SJSA1 (cell line): ENCODE data around the gene NSL1. TPM values are rescaled to one million over a fixed set of nuclear protein-coding genes. Genes with fewer than 3 reads are reported as not detected.
"Not testable (repeated sequence)": the region's sequence is repeated elsewhere in the genome, so short reads cannot be mapped to it uniquely, and the experiment has no call there.

Source experiments
- DNase-seq, 2 experiments: peaks; one replicate each; pipeline ENCODE4 v3.0.0-alpha.2; 2015 to 2020; ENCODE audit warnings: low spot score in 2 of 2, low read depth in 1 of 2
- H3K27ac ChIP-seq: fragments of 250-450 bp; sonication (Bioruptor Pico); 2 replicates; pipeline ENCODE4 v1.5.1; 2020; ENCODE audit warnings: mild to moderate bottlenecking, moderate library complexity
- H3K27me3 ChIP-seq: fragments of 250-450 bp; sonication (Bioruptor Pico); replicated peaks from 2 replicates; pipeline ENCODE4 v1.5.1; 2020; ENCODE audit warnings: mild to moderate bottlenecking, moderate library complexity
- H3K36me3 ChIP-seq: fragments of 250-450 bp; sonication (Bioruptor Pico); 2 replicates; pipeline ENCODE4 v1.5.1; 2020; ENCODE audit warnings: mild to moderate bottlenecking
- H3K4me1 ChIP-seq: fragments of 250-450 bp; sonication (Bioruptor Pico); replicated peaks from 2 replicates; pipeline ENCODE4 v1.6.1; 2021; ENCODE audit warnings: mild to moderate bottlenecking
- H3K4me3 ChIP-seq: fragments of 250-450 bp; sonication (Bioruptor Pico); 2 replicates; pipeline ENCODE4 v1.5.1; 2020; ENCODE audit warnings: mild to moderate bottlenecking
- H3K9me3 ChIP-seq: fragments of 250-450 bp; sonication (Bioruptor Pico); replicated peaks from 2 replicates; pipeline ENCODE4 v1.5.1; 2020; ENCODE audit warnings: mild to moderate bottlenecking
- total RNA-seq: library from RNA; depleted of rRNA; stranded (reverse); fragments of >200 nt; shearing (Covaris generic); gene quantifications from 2 replicates; pipeline ENCODE4 v1.2.3, GENCODE V29; 2014

Gene NSL1
- total RNA-seq, 1 experiment from 2014 or later = 83.3 TPM

DNA sequence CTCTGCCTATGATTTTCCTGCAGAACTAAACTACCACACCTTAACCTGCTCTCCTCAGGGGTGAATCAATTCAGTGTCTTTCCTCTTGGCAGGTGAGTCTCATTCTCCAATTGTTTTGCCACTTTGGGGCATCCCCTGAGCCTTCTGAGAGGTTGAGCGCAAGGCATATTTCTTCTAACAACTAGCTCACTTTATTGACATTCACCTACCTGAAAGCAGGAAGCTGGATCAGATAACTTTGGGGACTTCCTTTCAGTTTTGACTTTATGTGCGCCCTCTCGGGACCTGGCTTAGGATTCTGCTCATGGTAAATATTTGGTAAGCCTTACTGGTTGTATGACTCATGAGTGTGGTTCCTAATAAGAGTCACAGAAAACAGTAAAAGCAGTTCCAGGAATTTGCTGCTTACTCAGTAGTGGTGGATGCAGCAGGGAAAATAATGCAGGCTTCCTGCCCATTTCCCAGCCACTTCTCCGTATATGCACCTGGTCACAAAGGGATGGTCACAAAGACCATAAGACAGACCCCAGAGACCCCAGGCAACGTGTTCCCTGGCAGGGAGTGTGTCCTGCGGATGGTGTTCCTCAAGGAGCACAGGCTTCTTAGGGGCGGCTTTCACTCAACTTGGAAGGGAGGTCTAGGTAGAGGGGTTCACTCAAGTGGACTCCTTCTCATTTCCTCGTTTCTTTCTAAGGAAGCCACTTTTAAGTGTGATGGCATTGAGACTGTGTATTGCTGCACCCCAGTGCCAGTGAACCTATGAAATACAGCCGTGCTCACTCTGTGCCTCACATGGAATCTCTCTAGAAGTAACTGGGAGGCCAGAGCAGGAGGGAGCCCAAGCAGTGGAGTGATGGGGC lies 70.0 kb downstream of the NSL1 start:
- no peaks in the 10 kb centered on the region for H3K9me3 ChIP-seq
- H3K36me3 ChIP-seq = no peaks in the 10 kb centered on the region
- peak in 1 of 2 experiments; percentile 59 for DNase-seq
- H3K4me3 ChIP-seq = no peak overlapping the region
- no peaks in the 10 kb centered on the region for H3K27me3 ChIP-seq
- H3K27ac ChIP-seq = no peak overlapping the region
- peaks cover 31% of the 10 kb centered on the region for H3K4me1 ChIP-seq

DNA sequence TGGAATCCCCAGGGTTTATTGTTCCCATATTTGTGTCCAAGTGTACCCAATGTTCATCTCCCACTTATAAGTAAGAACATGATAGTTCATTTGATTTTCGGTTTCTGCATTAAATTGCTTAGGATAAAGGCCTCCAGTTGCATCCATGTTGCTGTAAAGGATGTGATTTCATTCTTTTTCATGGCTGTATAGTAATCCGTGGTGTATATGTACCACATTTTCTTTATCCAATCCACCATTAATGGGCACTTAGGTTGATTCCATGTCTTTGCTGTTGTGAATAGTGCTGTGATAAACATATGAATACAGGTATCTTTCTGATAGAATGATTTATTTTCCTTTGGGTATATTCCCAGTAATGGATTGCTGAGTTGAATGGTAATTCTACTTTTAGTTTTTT lies 71.9 kb downstream of the NSL1 start:
- no peak for DNase-seq
- peaks cover 28% of the 10 kb centered on the region for H3K4me1 ChIP-seq

GRCh38 chr1:212718499-212718898 lies 73.1 kb downstream of the NSL1 start:
- Histone ChIP-seq H3K4me3 (no peak overlapping the region), H3K9me3 (no peaks in the 10 kb centered on the region), H3K36me3 (no peaks in the 10 kb centered on the region), H3K27ac (no peak overlapping the region), H3K27me3 (no peaks in the 10 kb centered on the region), H3K4me1 (peaks cover 28% of the 10 kb centered on the region)
- DNase-seq = peak in 1 of 2 experiments; percentile 44

More for the DNA sequence above, 71.9 kb downstream of the NSL1 start:
- Histone ChIP-seq H3K27ac (no peak overlapping the region), H3K4me3 (no peak overlapping the region), H3K27me3 (no peaks in the 10 kb centered on the region), H3K9me3 (no peaks in the 10 kb centered on the region), H3K36me3 (no peaks in the 10 kb centered on the region)

GRCh38 chr1:212716161-212716560 lies 75.4 kb downstream of the NSL1 start:
- DNase-seq = no peak
- no peak overlapping the region for H3K4me3 ChIP-seq
- H3K4me1 ChIP-seq = peaks cover 29% of the 10 kb centered on the region
- H3K36me3 ChIP-seq = no peaks in the 10 kb centered on the region
- H3K27me3 ChIP-seq = no peaks in the 10 kb centered on the region
- no peak overlapping the region for H3K27ac ChIP-seq
- no peaks in the 10 kb centered on the region for H3K9me3 ChIP-seq

- DNase-seq = no peak
- H3K9me3 ChIP-seq = no peaks in the 10 kb centered on the region
- no peaks in the 10 kb centered on the region for H3K36me3 ChIP-seq
- H3K27me3 ChIP-seq = no peaks in the 10 kb centered on the region
- H3K4me3 ChIP-seq = no peak overlapping the region
- peaks cover 21% of the 10 kb centered on the region for H3K4me1 ChIP-seq
- H3K27ac ChIP-seq = no peak overlapping the region
Observed at GRCh38 chr1:212713465-212714136, 78.0 kb downstream of the NSL1 start.

GRCh38 chr1:212712451-212713303 lies 78.9 kb downstream of the NSL1 start:
- no peak overlapping the region for H3K4me3 ChIP-seq
- H3K36me3 ChIP-seq = no peaks in the 10 kb centered on the region
- no peaks in the 10 kb centered on the region for H3K9me3 ChIP-seq
- peak in 1 of 2 experiments; percentile 55 for DNase-seq
- H3K27me3 ChIP-seq = no peaks in the 10 kb centered on the region
- peaks cover 16% of the 10 kb centered on the region for H3K4me1 ChIP-seq
- H3K27ac ChIP-seq = peak overlapping the region; percentile 74

DNA sequence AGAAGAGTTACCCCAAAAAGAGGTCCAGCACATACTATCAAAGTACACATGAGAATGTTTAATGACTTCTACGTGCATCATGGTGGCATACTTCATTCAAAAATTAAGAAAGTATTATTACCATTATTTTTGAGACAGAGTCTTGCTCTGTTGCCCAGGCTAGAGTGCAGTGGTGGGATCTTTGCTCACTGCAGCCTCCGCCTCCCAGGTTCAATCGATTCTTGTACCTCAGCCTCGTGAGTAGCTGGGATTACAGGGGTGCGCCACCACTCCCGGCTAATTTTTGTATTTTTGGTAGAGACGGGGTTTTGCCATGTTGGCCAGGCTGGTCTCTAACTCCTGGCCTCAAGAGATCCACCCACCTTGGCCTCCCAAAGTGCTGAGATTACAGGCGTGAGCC lies 79.6 kb downstream of the NSL1 start:
- Histone ChIP-seq H3K4me1 (peaks cover 16% of the 10 kb centered on the region), H3K27ac (peak overlapping the region; percentile 74)
- not testable (repeated sequence) for H3K4me3 ChIP-seq, H3K9me3 ChIP-seq, H3K36me3 ChIP-seq, DNase-seq, H3K27me3 ChIP-seq

- Histone ChIP-seq H3K27me3 (no peaks in the 10 kb centered on the region), H3K4me3 (no peak overlapping the region), H3K36me3 (no peaks in the 10 kb centered on the region), H3K4me1 (peaks cover 16% of the 10 kb centered on the region), H3K9me3 (no peaks in the 10 kb centered on the region), H3K27ac (no peak overlapping the region)
- DNase-seq = no peak
Observed at GRCh38 chr1:212710566-212710965, 81.0 kb downstream of the NSL1 start.

- Histone ChIP-seq H3K27me3 (peaks cover 24% of the 10 kb centered on the region), H3K4me3 (no peak overlapping the region), H3K9me3 (no peaks in the 10 kb centered on the region), H3K4me1 (peaks cover 14% of the 10 kb centered on the region), H3K27ac (no peak overlapping the region), H3K36me3 (no peaks in the 10 kb centered on the region)
- DNase-seq = no peak
Observed at GRCh38 chr1:212703991-212704564, 87.5 kb downstream of the NSL1 start.

GRCh38 chr1:212702672-212703071 lies 88.9 kb downstream of the NSL1 start:
- Histone ChIP-seq H3K27ac (no peak overlapping the region), H3K9me3 (no peaks in the 10 kb centered on the region), H3K27me3 (peaks cover 24% of the 10 kb centered on the region), H3K4me3 (no peak overlapping the region), H3K36me3 (no peaks in the 10 kb centered on the region), H3K4me1 (peaks cover 21% of the 10 kb centered on the region)
- DNase-seq = no peak

GRCh38 chr1:212701910-212702309 lies 89.7 kb downstream of the NSL1 start:
- peaks cover 21% of the 10 kb centered on the region for H3K4me1 ChIP-seq
- H3K4me3 ChIP-seq = no peak overlapping the region
- no peaks in the 10 kb centered on the region for H3K9me3 ChIP-seq
- H3K27me3 ChIP-seq = peaks cover 24% of the 10 kb centered on the region
- no peaks in the 10 kb centered on the region for H3K36me3 ChIP-seq
- no peak overlapping the region for H3K27ac ChIP-seq
- DNase-seq = no peak

- peaks cover 21% of the 10 kb centered on the region for H3K4me1 ChIP-seq
- no peak overlapping the region for H3K27ac ChIP-seq
- H3K9me3 ChIP-seq = no peaks in the 10 kb centered on the region
- H3K4me3 ChIP-seq = peak overlapping the region; percentile 43
- peaks cover 24% of the 10 kb centered on the region for H3K27me3 ChIP-seq
- peak in 1 of 2 experiments; percentile 34 for DNase-seq
- H3K36me3 ChIP-seq = no peaks in the 10 kb centered on the region
Observed at GRCh38 chr1:212700892-212701819, 90.4 kb downstream of the NSL1 start.
